Natural killer cell treated with Interleukin-12 subunit alpha and Interleukin-12 subunit beta and Interleukin-15 and Interleukin-18, amount 100 ng/mL, for 72 hours (primary cell): ENCODE results near the gene MAN1B1. TPM values are rescaled to one million over a fixed set of nuclear protein-coding genes. Genes with fewer than 3 reads are reported as not detected.
"Not testable (repeated sequence)": the region's sequence is repeated elsewhere in the genome, so short reads cannot be mapped to it uniquely, and the experiment has no call there.

ENCODE experiments used
- ATAC-seq, 2 donors: fragments of 150-1000 bp; cut with Tn5 transposase in 1 of 2; sonication (Bioruptor Pico), chemical (Tn5 transposase) in 1 of 2; 2 replicates each; pipeline ENCODE4 v1.10.0; 2021
- DNase-seq: peaks from one replicate; pipeline ENCODE4 v3.0.0; 2022; ENCODE audit warnings: low spot score
- H3K27ac Mint-ChIP-seq, 2 donors: 1 replicate in 1 of 2; 2 replicates in 1 of 2; pipeline ENCODE4 v1.8.0; 2022; ENCODE audit warnings: mixed read lengths in 2 of 2, mild to moderate bottlenecking in 1 of 2, moderate library complexity in 1 of 2
- H3K27me3 Mint-ChIP-seq, 2 donors: 1 replicate in 1 of 2; 2 replicates in 1 of 2; pipeline ENCODE4 v1.8.0; 2022; ENCODE audit warnings: mixed read lengths in 2 of 2
- H3K36me3 Mint-ChIP-seq: one replicate; pipeline ENCODE4 v1.8.0; 2022; ENCODE audit warnings: mixed read lengths
- H3K4me1 Mint-ChIP-seq, 2 donors: 1 replicate in 1 of 2; 2 replicates in 1 of 2; pipeline ENCODE4 v1.8.0; 2022; ENCODE audit warnings: low read depth in 2 of 2, mixed read lengths in 2 of 2, mild to moderate bottlenecking in 1 of 2
- H3K4me3 Mint-ChIP-seq: one replicate; pipeline ENCODE4 v1.8.0; 2022; ENCODE audit warnings: mixed read lengths
- H3K9me3 Mint-ChIP-seq: 2 replicates; pipeline ENCODE4 v1.8.0; 2022; ENCODE audit warnings: mixed read lengths
- total RNA-seq, 2 donors: library from RNA; stranded (reverse); gene quantifications; one replicate each; pipeline ENCODE4 v1.2.3, GENCODE V29; 2022

The MAN1B1 gene
- total RNA-seq, 2 donors from 2014 or later = 34.1 to 55.8 TPM

DNA sequence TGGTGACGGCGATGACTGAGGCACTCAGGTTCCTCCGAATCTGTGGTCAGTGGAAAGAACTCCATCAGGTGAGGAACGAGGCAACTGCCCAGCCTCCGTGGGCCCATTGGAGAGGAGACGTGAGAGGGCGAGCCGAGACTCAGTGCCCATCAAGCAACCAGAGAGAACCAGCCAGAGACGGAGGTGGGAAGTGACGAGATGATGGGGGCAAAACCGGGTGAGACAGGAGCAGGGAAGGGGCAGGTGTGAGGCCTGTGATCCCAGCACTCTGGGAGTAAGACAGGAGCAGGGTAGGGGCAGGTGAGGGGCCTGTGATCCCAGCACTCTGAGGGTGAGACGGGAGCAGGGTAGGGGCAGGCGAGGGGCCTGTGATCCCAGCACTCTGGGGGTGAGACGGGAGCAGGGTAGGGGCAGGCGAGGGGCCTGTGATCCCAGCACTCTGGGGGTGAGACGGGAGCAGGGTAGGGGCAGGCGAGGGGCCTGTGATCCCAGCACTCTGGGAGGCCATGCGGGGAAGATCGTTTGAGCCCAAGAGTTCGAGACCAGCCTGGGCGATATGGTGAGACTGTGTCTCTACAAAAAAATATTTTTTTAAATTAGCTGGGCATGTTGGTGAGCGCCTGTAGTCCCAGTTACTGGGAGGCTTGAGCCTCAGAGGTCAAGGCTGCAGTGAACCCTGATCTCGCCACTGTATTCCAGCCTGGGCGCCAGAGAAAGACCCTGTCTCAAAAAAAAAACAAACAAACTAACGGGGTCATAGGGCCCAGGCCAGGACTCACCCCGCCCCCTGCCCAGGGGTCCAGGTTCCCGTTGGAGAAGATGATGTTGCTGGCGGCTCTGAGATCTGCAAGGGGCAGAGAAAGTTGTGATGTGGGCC lies 24.4 kb downstream of the MAN1B1 start:
- no peak overlapping the region for H3K4me3 Mint-ChIP-seq
- no peaks in the 10 kb centered on the region for H3K36me3 Mint-ChIP-seq
- H3K9me3 Mint-ChIP-seq = no peaks in the 10 kb centered on the region
- H3K4me1 Mint-ChIP-seq = peaks cover 0 to 5% of the 10 kb centered on the region in 2 donors
- H3K27ac Mint-ChIP-seq = peak overlapping the region in 1 of 2 donors; percentile 23
- no peaks in the 10 kb centered on the region for H3K27me3 Mint-ChIP-seq
- ATAC-seq = no peak
- no peak for DNase-seq

DNA sequence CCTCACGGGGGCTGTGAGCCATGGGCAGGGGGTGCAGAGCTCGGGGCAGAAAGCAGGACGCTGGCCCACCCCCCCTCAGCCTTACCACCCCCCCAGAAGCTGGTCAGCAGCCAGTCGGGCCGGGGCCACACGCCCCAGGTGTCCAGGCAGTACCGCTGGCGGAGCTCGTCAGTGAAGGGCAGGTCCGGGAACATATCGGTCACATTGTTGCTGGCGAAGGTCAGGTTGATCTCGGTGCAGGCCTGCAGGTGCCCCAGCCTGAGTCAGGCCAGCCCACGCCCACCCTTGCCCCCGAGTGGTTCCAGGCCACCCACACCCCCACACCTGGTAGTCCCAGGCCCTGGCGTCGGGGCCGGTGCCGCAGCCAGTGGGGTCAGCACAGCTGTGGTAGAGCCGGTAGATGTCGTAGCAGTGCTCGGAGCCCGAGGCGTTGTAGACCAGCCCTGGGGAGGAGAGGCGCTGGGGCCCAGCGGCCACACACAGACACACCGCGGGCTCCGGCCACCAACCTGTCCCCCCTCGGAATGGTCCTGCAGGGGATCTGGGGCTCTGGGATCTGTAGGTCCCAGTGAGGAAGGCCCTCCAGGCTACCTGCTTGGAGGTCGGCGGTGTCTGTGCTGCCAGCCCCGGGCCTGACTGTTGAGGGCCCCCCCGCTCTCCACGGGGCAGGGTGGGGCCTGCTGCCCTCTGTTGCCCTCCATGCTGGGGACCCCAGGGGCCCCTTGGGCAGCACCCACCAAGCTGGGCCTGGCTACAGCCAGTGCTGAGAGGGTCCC lies 25.2 kb downstream of the MAN1B1 start:
- H3K27me3 Mint-ChIP-seq = no peaks in the 10 kb centered on the region

DNA sequence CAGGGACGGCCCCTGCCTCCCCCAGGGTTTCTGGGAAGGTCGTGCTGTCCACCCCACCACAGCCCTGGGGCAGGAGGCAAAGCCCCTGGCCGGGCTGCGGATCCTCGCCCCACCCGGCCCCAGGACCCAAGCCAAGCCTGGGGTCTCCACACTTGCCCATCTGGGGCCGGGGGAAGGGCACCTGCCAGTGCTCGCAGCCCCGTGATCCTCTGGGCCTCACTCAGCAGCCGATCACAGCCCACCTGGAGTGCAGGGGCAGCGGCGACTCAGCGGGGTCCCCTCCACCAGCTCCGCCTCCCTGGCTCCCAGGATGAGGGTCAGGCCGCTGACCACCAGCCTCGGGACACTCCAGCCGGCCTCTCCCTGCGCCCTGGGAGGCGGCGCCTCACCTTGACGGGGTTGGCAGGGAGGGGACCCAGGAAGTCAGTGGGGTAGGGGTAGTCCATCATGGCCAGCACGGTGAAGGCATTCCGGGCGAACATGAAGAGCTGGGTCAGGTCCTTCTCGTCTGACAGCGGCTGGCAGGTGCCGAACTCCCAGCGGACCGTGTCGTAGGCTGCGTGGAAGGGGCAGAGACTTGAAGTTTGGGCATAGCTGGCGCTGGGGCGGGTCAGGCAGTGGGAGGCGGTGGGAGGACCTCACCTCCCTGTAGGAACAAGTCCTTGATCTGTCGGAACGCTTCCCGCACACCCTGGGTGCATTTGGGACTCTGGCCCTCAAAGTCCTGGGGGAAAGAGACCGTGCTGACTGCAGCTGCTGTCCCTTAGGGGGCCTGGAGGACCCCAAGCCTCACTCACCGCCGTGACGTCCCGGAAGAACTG lies 26.0 kb downstream of the MAN1B1 start:
- H3K4me1 Mint-ChIP-seq = peaks cover 0 to 5% of the 10 kb centered on the region in 2 donors
- no peaks in the 10 kb centered on the region for H3K27me3 Mint-ChIP-seq
- ATAC-seq (no peak), DNase-seq (no peak)
- peak overlapping the region; percentile 51 for H3K4me3 Mint-ChIP-seq
- H3K36me3 Mint-ChIP-seq = no peaks in the 10 kb centered on the region
- peak overlapping the region in 1 of 2 donors; percentile 35 for H3K27ac Mint-ChIP-seq
- no peaks in the 10 kb centered on the region for H3K9me3 Mint-ChIP-seq

More for the DNA sequence above, 25.2 kb downstream of the MAN1B1 start:
- no peak for DNase-seq
- H3K4me3 Mint-ChIP-seq = no peak overlapping the region
- no peaks in the 10 kb centered on the region for H3K36me3 Mint-ChIP-seq
- H3K4me1 Mint-ChIP-seq = peaks cover 0 to 5% of the 10 kb centered on the region in 2 donors
- H3K27ac Mint-ChIP-seq = no peak overlapping the region
- ATAC-seq = no peak
- H3K9me3 Mint-ChIP-seq = no peaks in the 10 kb centered on the region

DNA sequence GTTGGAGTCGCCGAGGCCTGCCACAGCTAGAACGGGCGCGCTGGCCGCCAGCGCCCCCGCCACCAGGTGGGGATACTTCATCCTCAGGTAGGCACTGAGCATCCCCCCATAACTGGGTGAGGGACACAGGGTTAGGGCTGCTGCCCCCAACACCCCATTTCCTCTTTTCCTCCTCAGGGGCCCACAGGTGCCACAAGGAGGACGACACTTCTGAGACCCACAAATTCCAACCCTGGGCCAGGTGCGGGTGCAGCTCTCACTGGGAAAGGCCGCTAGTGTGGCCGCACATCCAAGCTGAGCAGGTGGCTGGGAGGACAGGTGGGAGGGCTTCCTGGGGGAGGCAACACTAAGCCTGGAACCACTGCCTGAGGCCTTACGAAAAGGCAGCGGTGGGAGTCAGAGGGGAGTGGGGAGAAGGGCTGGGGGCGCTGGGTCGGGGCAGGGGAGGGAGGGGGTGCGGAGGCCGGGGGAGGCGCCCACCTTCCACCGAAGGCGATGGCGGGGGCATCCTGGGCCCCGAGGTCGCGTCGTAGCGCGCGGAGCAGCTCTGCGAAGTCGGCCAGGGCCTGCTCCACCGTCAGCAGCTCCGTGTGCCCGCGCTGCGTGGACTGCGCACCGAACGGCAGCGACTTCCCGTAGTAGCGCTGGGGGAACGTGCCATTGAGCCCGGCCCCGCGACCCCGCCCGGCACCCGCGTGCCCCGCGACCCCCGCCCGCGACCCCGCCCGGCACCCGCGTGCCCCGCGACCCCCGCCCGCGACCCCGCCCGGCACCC lies 26.8 kb downstream of the MAN1B1 start:
- no peaks in the 10 kb centered on the region for H3K9me3 Mint-ChIP-seq
- DNase-seq = no peak
- H3K27me3 Mint-ChIP-seq = no peaks in the 10 kb centered on the region
- peak overlapping the region in 1 of 2 donors; percentile 35 for H3K27ac Mint-ChIP-seq
- ATAC-seq = peak in 1 of 2 donors; percentile 57
- H3K36me3 Mint-ChIP-seq = no peaks in the 10 kb centered on the region
- peak overlapping the region; percentile 51 for H3K4me3 Mint-ChIP-seq
- peaks cover 0 to 5% of the 10 kb centered on the region in 2 donors for H3K4me1 Mint-ChIP-seq

DNA sequence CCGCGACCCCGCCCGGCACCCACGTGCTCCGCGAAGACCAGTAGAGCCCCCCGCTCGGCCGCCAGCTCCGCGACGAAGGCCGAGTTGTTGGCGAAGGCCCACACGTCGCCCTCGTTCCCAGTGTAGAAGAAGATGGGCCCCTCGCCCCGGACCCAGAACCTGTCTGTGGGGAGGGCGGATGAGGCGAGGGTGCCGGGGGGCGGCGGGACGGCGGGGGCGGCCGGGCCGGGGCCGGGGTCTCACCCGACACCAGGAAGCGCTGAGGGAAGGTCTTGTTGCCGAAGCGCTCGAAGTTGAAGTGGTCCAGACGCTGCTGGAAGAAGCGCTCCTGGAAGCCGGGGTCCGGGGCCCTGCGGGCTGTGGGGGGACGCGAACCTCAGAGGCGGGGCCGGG lies 27.4 kb downstream of the MAN1B1 start:
- no peaks in the 10 kb centered on the region for H3K9me3 Mint-ChIP-seq
- peaks cover 0 to 8% of the 10 kb centered on the region in 2 donors for H3K4me1 Mint-ChIP-seq
- H3K27me3 Mint-ChIP-seq = no peaks in the 10 kb centered on the region
- H3K4me3 Mint-ChIP-seq = peak overlapping the region; percentile 44
- H3K36me3 Mint-ChIP-seq = no peaks in the 10 kb centered on the region
- H3K27ac Mint-ChIP-seq = no peak overlapping the region
- peak in 1 of 2 donors; percentile 24 for ATAC-seq
- DNase-seq = no peak

DNA sequence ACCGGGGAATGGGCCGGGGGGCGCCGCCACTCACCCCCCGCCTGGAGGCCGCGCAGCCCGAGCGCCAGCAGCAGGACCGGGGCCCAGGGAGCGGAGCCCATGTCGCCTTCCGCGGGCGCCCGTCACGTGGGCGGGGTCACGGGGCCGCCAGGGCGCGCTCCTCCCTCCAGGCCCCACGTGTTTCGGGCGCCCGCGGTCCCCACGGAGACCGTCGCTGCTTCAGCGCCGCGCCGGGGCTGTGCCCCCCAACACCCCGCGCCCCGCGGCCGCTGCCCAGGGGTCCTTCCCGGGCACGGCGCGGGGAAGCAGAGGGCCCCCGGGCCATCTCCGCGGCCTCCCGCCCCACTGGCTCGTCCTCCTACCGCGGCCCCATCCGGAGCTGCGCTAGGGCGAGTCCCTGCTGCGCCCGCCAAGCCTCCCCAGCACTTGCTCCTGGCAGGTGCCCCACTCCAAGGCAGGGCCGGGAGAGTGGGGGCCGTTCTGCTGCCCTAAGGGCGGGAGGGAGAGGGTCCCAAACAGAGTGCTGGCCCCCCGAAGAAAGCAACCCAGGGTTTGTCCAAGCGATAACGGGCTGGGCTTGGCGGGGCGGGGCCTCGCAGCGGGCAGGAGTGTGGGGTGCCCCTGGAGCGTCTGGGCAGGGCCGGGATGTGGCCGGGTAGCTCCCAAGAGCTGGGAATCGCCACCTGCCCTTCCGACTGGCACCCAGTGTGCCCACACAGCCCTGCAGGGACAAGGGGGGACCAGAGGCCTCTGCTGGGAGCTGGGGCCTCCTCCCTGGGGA lies 28.0 kb downstream of the MAN1B1 start, which contains the start of gene DPP7:
Gene DPP7, minus strand, starts transcription at position 121 of the 781 bp plus-strand sequence. Its CDS starts 20 bp downstream, at position 101.
- peak within 1 kb of the TSS in 1 of 2 donors; percentile 35 for H3K27ac Mint-ChIP-seq
- H3K36me3 Mint-ChIP-seq = no peaks in the 10 kb centered on the region
- no peaks in the 10 kb centered on the region for H3K27me3 Mint-ChIP-seq
- ATAC-seq (peak; percentile 93 to 95), DNase-seq (peak; percentile 87)
- H3K4me3 Mint-ChIP-seq = peak within 1 kb of the TSS; percentile 51
- H3K9me3 Mint-ChIP-seq = no peaks in the 10 kb centered on the region
- H3K4me1 Mint-ChIP-seq = peaks cover 0 to 10% of the 10 kb centered on the region in 2 donors

DNA sequence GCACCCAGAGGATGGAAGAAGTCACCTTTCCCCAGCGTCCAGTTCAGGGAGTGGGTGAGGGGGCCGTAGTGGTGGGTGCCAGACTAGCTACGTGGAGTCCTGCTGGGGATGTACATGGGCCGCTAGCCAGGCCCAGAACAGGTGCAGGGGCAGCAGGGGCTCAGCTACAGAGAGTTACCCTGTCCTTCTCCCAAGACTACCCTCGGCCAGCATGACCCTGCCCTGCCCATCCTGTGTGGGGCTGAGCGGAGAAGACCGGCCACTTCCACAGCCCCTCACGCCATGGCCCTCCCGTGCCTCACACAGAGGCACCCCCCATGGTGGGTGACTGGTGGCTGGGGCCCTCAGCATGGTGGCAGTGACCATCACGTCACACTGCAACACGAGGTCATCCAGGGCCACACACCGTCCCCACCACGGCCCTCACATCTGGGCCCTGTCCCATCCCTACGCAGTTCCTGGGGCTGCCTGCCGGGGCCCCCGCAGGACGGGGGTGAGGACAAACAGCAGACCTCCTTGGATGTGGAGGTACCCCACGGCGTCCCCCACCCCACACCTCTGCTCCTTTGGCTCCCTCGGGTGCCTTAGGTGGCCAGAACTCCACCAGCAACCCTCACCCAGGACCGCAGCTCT lies 28.7 kb downstream of the MAN1B1 start:
- Mint-ChIP-seq H3K27me3 (no peaks in the 10 kb centered on the region), H3K4me1 (peaks cover 0 to 10% of the 10 kb centered on the region in 2 donors)
- ATAC-seq = no peak

DNA sequence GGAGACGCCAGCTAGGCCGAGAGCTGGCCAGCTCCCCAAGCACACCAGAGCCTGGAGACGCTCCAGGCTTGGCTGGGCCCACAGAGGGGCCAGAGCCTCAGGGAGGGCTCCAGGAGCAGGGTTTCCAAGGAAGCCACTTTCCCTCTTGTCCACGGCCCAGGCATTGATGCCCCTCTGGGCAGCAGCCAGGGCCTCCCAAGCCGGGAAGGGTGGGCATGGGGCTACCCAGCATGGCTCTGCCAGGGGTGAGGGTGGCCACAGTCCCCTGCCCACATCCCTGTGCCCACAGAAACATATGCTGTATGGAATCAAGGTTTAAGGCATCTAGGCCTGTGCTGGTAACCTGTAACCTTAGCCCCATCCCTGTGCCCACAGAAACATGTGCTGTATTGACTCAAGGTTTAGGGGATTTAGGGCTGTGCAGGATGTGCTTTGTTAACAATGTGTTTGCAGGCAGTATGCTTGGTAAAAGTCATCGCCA lies 29.3 kb downstream of the MAN1B1 start:
- ATAC-seq = no peak
- H3K27ac Mint-ChIP-seq = no peak overlapping the region
- no peak overlapping the region for H3K4me3 Mint-ChIP-seq
- no peaks in the 10 kb centered on the region for H3K36me3 Mint-ChIP-seq
- H3K27me3 Mint-ChIP-seq = no peaks in the 10 kb centered on the region
- H3K4me1 Mint-ChIP-seq = peaks cover 0 to 7% of the 10 kb centered on the region in 2 donors
- DNase-seq = no peak
- H3K9me3 Mint-ChIP-seq = no peaks in the 10 kb centered on the region

More for the DNA sequence above, 28.7 kb downstream of the MAN1B1 start:
- Mint-ChIP-seq H3K9me3 (no peaks in the 10 kb centered on the region), H3K36me3 (no peaks in the 10 kb centered on the region), H3K27ac (no peak overlapping the region), H3K4me3 (no peak overlapping the region)
- DNase-seq = no peak

DNA sequence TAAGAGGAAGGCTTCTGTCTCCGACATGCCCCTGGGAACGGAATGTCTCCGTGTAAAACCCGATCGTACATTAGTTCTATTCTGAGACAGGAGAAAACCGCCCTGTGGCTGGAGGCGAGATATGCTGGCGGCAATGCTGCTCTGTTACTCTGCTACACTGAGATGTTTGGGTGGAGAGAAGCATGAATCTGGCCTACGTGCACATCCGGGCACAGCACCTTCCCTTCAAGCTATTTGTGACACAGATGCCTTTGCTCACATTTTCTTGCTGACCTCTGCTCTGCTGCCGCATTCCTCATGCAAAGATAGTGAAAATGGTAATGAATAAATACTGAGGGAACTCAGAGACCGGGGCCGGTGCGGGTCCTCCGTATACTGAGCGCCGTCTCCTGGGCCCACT lies 29.9 kb downstream of the MAN1B1 start:
- H3K9me3 Mint-ChIP-seq = no peaks in the 10 kb centered on the region
- DNase-seq (no peak), ATAC-seq (no peak)
- H3K4me1 Mint-ChIP-seq = peaks cover 0 to 7% of the 10 kb centered on the region in 2 donors
- no peaks in the 10 kb centered on the region for H3K36me3 Mint-ChIP-seq
- H3K27ac Mint-ChIP-seq = no peak overlapping the region
- no peak overlapping the region for H3K4me3 Mint-ChIP-seq
- no peaks in the 10 kb centered on the region for H3K27me3 Mint-ChIP-seq

DNA sequence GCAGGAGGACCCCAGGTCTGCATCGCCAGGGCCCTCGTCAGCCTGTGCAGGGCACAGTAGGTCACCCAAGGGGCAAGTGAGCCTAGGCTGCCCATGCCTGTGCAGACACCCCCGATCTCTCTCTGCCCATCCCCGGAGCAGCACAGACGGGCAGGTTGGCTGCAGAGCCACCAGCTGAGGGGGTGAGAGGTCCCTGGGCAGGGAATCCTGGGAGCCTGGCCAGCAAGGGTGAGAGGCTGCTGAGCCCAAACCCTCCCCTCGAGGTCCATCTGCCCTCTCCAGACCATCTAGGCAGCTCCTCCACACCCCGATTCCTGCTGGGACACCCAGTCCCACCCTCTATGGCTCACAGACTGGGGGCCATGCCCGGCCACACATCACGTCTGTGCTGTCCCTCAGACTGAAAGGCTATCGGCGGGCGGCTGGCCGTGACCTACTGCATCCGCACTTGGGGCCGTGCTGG lies 30.5 kb downstream of the MAN1B1 start:
- no peak for ATAC-seq
- H3K27ac Mint-ChIP-seq = no peak overlapping the region
- no peak overlapping the region for H3K4me3 Mint-ChIP-seq

DNA sequence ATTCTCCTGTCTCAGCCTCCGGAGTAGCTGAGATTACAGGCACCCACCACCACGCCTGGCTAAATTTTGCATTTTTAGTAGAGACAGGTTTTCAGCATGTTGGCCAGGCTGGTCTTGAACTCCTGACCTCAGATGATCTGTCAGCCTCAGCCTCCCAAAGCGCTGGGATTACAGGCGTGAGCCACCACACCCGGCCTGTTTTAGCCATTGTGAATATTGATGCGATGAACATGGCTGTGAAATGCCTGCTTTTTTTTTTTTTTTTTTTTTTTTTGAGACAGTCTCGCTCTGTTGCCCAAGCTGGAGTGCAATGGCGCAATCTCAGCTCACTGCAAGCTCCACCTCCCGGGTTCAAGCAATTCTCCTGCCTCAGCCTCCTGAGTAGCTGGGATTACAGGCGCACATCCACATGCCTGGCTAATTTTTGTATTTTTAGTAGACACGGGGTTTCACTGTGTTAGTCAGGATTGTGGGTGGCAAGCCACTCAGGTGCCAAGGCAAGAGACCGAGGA lies 31.4 kb downstream of the MAN1B1 start:
- not testable (repeated sequence) for H3K4me1 Mint-ChIP-seq, H3K27me3 Mint-ChIP-seq, H3K36me3 Mint-ChIP-seq, ATAC-seq, DNase-seq, H3K4me3 Mint-ChIP-seq, H3K9me3 Mint-ChIP-seq, H3K27ac Mint-ChIP-seq

More for the DNA sequence above, 30.5 kb downstream of the MAN1B1 start:
- Mint-ChIP-seq H3K36me3 (no peaks in the 10 kb centered on the region), H3K27me3 (no peaks in the 10 kb centered on the region), H3K9me3 (no peaks in the 10 kb centered on the region), H3K4me1 (peaks cover 4 to 11% of the 10 kb centered on the region in 2 donors)
- DNase-seq = peak; percentile 59
